GM10847 (cell line): ENCODE results near the gene PHETA1.
A peak's percentile ranks its signal among the peaks of the same experiment; 100 is the strongest.

Experiments used
- POLR2A ChIP-seq: IDR thresholded peaks from 2 replicates; pipeline ENCODE4 v1.6.1; 2011; ENCODE audit not compliant: insufficient read length; ENCODE audit errors: extremely low read depth

The PHETA1 gene

GRCh38 chr12:111408686-111409402 is 39.9 kb upstream of the PHETA1 start:
- no peak for TF ChIP-seq POLR2A

DNA sequence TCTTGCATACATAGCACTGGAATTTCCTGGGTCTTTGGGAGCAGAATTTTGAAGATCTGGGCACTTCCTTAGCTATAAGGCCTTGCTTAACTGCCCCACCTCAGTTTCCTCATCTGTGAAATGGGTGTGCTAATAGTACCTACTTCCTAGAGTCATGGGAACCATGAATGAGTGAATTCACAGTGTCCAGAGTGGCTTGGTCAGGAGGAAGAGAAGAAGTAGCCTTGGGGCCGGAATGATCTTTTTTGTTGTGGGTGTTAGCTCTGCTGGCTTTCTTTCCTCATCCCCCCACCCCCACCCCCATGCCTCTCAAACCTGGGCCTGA is 39.2 kb upstream of the PHETA1 start:
- no peak for TF ChIP-seq POLR2A

- no peak for TF ChIP-seq POLR2A
Observed at GRCh38 chr12:111407377-111408115, 38.7 kb upstream of the PHETA1 start.

DNA sequence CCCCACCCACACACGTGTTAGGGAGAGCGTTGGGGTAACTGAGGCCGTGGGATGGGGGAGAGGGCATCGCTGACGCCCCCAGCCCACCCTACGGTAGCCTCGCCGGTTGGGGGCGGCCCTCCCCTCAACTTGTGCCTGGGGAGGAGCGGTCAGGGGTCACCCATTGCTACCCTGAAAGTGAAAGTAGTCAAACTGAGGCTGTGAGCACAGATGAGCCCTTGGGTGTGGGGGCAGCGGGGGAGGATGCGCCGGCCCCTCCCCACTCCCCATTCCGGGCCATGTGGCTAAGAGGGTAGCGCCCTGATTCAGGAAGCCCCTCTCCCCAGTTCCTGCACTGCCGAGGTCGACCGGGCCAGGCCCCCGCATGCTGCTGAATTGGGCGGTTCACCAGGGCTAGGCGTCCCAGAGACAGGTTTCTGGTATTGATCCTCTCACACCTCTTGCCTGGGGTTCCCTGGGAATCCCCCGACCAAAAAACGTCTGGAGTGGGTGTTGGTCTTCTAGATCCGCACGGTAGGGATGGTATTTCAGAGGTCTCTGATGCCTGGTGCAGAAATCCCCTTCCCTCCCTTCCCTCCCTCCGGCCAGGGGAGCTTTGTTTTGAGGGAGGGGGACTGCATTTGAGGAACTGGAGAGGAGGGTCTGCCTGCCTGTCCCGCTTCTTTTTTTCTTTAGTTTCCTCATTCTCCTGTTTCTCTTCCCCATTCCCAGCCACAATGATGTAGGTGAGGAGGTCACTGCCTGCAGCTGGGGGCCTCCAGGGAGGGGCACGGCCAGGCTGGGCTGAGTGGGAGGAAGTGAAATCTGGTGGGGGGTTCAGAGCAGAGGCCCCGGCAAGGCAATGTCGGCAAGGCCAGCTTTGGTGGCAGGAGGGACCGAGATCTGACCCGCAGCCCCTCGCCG is 37.8 kb upstream of the PHETA1 start:
- peak; percentile 25 for TF ChIP-seq POLR2A

GRCh38 chr12:111405859-111406473 is 37.1 kb upstream of the PHETA1 start, which contains the start of gene SH2B3:
Gene SH2B3, plus strand, starts transcription at chr12:111405923. Its CDS starts 12,223 bp downstream, at chr12:111418146.
- TF ChIP-seq POLR2A, result peak; percentile 87

DNA sequence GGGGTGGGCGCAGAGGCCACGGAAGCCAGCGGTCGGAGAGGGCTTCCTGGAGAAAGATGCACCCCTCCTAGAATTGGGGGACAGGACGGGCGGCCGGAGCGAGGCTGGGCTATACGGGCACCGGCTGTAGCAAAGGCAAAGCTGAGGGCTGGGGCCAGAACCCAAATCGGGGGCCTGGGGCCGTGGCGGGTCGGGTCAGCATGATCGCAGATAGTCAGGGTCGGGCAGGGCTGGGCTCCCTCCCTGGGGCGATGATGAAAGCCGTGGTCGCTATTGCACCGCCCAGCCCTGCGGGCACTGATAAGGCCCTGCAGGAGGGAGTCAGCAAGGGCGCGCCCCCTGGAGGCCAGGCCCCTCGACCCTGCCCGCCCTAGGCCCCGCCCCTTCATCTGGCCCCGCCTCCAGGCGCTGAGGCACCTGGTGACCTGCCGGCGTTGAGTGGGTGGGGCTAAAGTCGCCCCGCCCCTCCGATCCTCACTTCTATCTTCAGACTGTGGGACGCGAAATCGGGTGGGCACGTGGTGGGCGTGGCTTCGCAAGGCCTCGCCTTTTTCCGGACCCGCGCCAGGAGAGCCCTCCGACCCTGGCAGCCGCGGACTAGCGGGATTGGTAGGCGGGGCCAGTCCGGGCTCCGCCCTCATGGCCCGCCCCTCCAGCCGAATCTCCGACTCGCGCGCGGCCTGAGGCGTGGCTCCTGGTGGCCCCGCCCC is 36.4 kb upstream of the PHETA1 start:
- peak; percentile 21 for TF ChIP-seq POLR2A

DNA sequence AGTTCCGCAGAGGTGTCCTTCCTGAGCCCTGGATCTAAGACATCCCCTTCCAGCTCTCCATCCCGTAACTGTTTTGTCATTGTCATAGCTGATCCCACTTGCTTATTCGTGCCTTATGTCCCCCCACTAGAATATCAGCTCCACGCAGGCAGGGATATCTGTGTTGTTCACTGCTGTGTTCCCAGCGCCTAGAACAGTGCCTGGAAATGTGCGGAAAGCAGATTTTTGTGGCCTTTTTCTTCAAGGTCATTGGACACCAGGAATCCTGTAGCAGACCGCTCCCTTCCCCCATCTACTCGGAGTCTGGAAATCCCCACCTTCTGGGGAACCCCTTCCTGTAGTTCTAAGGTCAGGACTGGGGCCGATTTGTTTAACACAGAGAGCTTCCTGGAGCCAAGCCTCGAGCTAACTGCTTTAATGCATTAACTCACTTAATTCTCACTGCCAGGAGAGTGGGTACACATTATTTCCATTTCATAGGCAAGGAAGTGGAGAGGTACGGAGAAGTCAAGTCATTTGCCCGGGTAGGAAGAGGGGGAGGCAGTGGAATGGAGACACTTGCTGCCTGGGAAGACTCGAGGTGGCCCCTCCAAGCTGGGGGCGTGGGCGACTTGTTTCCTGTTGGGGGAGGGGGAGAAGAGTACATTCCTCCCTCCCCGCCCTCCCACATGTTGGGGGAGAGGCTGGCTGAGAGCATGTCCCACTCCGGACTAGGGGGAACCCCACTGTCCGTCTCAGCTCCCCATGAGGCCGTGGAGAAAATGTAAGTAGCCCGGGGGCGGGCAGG is 35.7 kb upstream of the PHETA1 start:
- TF ChIP-seq POLR2A, result no peak

DNA sequence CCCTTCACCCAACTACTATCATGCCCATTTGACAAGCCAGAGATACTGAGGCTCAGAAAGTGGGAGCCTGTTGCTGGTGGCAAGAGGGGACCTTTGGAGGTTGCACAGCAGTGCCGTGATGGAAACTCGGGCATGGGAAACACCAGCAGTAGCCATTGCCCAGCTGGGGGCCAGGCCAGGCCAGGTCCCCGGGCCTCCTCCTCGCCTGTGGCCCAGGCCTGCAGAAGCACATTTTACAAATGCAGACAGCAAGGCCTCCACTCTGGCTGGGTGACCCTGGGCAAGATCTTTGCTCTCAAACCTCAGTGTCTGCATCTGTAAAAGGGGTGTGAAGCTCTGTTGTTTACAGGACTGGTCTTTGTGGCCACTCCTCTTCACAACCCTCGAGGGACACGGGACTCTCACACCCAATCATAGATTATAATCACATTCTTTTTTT is 32.3 kb upstream of the PHETA1 start:
- TF ChIP-seq POLR2A, result no peak

DNA sequence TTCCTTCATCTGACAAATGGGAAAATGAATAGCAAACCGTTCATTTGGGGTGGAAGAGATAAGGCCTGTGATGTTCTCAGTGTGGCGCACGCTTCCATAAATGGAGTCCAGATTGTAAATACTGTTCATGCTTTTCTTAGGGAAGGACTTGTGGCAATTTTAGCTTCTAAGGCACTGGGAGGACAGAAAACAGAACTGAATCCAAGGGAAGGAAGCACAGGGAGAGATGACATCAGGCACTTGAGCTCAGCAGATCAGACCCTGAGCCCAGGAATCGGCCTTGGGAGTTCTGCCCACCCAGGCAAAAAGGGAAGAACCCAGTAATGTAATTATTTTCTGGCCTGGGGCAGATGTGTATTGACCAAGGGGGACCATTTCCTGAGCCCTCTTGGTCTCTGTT is 29.6 kb upstream of the PHETA1 start:
- TF ChIP-seq POLR2A, result no peak

GRCh38 chr12:111396726-111397445 is 28.0 kb upstream of the PHETA1 start:
- no peak for TF ChIP-seq POLR2A

- TF ChIP-seq POLR2A, result no peak
Observed at GRCh38 chr12:111395336-111396187, 26.7 kb upstream of the PHETA1 start.

DNA sequence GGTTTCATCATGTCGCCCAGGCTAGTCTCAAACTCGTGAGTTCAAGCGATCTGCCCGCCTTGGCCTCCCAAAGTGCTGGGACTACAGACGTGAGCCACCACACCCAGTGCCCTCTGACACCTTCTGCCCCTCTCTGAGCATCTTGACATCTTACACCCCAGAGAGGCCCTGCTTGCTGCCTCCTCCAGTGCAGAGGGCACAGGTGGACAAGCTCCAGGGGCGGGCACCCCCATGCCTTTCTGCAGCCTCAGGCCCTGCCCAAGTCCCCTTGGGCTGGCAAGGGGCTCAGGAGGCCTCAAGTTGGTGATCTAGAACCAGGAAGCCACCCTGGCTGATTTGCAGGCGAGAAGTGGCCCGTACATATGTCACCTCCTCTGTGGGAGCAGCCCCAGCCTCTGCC is 25.6 kb upstream of the PHETA1 start:
- no peak for TF ChIP-seq POLR2A
